AG10803 (cell line): ENCODE results near the gene PDE8B.

ENCODE experiments used
- DNase-seq: peaks from one replicate; pipeline ENCODE4 v3.0.0; 2010; ENCODE audit warnings: low read depth
- H3K4me3 ChIP-seq: 2 replicates; pipeline ENCODE4 v1.5.1; 2011; ENCODE audit warnings: mild to moderate bottlenecking, low read length, control low read depth
- TF ChIP-seq, protein P1 (sequence below): conservative IDR thresholded peaks from 2 replicates; pipeline ENCODE4 v1.5.1; 2011; ENCODE audit warnings: mild to moderate bottlenecking, low read length, control low read depth, inconsistent platforms

PDE8B gene

GRCh38 chr5:77389746-77390145, 179.3 kb downstream of the PDE8B start:
- TF ChIP-seq, protein P1, sequence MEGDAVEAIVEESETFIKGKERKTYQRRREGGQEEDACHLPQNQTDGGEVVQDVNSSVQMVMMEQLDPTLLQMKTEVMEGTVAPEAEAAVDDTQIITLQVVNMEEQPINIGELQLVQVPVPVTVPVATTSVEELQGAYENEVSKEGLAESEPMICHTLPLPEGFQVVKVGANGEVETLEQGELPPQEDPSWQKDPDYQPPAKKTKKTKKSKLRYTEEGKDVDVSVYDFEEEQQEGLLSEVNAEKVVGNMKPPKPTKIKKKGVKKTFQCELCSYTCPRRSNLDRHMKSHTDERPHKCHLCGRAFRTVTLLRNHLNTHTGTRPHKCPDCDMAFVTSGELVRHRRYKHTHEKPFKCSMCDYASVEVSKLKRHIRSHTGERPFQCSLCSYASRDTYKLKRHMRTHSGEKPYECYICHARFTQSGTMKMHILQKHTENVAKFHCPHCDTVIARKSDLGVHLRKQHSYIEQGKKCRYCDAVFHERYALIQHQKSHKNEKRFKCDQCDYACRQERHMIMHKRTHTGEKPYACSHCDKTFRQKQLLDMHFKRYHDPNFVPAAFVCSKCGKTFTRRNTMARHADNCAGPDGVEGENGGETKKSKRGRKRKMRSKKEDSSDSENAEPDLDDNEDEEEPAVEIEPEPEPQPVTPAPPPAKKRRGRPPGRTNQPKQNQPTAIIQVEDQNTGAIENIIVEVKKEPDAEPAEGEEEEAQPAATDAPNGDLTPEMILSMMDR = no peak
- no peak for DNase-seq
- no peak overlapping the region for H3K4me3 ChIP-seq

DNA sequence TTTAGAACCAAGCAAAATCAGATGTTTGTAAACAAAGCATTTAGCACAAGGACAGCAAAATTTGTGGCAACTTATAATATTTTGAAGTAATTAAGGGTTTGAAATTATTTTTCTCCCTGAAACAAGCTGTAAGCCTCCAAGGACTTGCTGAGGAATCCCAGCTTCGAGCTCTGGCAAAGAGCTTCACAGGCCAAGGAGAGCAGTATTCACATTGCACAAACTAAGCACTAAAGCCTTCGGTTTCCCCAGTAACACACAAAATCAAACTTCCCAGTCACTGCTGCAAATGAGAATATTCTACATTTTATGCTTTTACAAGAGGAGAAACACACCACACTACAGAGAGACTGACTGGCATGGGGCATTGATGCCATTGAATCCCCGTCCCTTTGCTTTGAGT, 179.7 kb downstream of the PDE8B start:
- peak; percentile 32 for DNase-seq
- TF ChIP-seq, protein P1 = no peak
- no peak overlapping the region for H3K4me3 ChIP-seq

DNA sequence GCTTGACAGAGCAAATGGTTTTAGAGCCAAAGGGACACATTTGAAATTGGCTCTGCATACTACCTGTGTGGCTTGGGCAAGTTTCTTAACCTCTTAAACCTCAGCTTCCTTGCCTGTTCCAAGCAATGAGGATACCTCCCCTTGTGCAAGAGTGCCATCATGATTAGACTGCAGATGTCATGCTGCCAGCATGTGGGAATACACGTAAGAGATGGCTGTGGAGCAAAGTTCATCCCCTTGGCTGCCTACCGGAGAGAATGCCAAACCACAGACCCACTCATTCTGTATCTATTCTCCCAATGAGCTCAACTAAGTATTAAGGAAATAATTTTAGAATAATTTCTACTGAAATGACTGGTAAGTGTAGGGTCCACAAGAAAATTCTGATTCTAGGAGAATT, 180.3 kb downstream of the PDE8B start:
- peak; percentile 89 for DNase-seq
- no peak overlapping the region for H3K4me3 ChIP-seq

GRCh38 chr5:77391240-77391765, 180.8 kb downstream of the PDE8B start:
- no peak overlapping the region for H3K4me3 ChIP-seq
- TF ChIP-seq, protein P1 = no peak
- DNase-seq = no peak

More for the DNA sequence above, 180.3 kb downstream of the PDE8B start:
- TF ChIP-seq, protein P1 = no peak

- no peak overlapping the region for H3K4me3 ChIP-seq
These were observed 183.7 kb downstream of the PDE8B start for GRCh38 chr5:77394064-77394715.

DNA sequence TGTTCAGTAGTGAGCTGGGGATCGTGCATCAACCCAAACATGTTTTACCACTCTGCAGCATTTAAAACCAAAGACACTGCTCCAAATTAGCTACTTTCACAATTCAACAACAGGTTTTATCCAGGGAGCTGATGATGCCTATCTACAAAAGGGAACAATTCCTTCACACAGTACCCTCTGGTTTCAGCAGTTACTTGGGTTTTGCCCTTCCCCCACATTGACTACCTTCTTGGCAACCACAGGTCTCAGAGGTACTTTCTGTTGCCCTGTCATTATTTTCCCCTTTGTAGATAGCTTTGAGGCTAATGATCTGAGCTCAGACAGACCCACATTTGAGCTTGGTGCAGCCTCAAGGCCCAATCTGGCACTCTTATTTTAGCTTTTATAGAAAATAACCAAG, 185.5 kb downstream of the PDE8B start:
- no peak for DNase-seq
- TF ChIP-seq, protein P1 = no peak
- H3K4me3 ChIP-seq = no peak overlapping the region

More at GRCh38 chr5:77394064-77394715, 183.7 kb downstream of the PDE8B start:
- no peak for DNase-seq
- TF ChIP-seq, protein P1 = no peak

DNA sequence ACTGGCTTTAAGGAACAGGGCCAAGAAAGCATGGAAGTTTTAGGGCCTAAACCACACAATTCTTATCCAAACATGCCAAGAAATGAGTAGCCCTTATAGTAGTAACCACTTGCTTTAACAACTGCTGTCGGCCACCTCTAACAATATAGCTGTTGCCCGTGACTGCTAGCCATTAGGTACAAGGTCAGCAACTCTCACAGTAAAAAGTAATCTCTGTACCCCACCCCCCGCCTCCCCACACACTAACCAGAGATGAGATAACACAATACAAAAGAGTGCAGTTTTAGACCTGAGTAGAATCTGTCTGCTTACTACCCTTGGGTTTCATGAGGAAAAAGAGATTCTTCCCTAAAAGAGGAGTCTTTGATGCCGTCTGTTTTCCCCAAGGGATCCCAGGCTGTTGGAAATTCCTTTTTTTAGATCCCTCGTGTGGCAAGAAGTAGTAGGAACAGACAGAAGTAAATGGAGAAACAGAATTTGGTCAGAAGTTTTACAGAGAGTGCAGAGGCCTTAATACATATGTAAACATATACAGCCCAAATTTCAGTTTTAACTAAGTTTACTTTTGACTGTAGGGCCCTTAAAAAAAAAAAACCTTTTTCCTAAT, 187.3 kb downstream of the PDE8B start:
- TF ChIP-seq, protein P1 = no peak
- DNase-seq = no peak
- no peak overlapping the region for H3K4me3 ChIP-seq
